ENCODE results near the gene MCRIP1.
"Not testable (repeated sequence)": the region's sequence is repeated elsewhere in the genome, so short reads cannot be mapped to it uniquely, and the experiment has no call there.

The MCRIP1 gene

DNA sequence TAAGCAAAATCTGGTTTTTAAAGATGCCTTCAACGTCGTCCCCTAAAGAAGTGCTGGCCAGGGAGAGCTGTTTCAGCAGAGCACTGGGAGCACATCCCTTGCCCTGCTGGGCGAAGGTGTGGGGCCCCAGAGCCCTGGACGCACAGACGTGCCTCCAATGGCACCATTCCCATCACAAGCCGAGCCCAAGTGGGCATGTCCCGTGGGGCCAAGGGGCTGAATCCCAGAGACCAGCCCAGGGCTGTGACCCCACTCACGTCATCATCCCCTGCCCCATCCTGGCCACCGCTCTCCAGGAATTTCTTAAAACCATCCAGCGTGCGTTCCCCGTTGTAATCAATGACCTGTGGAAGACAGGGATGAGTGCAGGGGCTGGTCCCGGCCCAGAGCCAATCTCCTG is 11.8 kb upstream of the MCRIP1 start:
- peaks cover 64% of the 10 kb centered on the region for H3K36me3 ChIP-seq (ENCODE audit: insufficient read depth, low read length)
- H3K9me3 ChIP-seq (ENCODE audit: insufficient read depth, low read depth, low read length): no peaks in the 10 kb centered on the region
- no peak overlapping the region for H3K9ac ChIP-seq (ENCODE audit: low read depth, low read length)
- H3K27me3 ChIP-seq (ENCODE audit: insufficient read depth, low read length): no peaks in the 10 kb centered on the region
- no peaks in the 10 kb centered on the region for H3K4me1 ChIP-seq (ENCODE audit: insufficient read depth, low read length)
- 93% methylated on average over 13 of the region's 13 CpGs for WGBS
- no peak overlapping the region for H3K27ac ChIP-seq (ENCODE audit: low read depth, low read length)
- H3K4me3 ChIP-seq (ENCODE audit: low read length): no peak overlapping the region

DNA sequence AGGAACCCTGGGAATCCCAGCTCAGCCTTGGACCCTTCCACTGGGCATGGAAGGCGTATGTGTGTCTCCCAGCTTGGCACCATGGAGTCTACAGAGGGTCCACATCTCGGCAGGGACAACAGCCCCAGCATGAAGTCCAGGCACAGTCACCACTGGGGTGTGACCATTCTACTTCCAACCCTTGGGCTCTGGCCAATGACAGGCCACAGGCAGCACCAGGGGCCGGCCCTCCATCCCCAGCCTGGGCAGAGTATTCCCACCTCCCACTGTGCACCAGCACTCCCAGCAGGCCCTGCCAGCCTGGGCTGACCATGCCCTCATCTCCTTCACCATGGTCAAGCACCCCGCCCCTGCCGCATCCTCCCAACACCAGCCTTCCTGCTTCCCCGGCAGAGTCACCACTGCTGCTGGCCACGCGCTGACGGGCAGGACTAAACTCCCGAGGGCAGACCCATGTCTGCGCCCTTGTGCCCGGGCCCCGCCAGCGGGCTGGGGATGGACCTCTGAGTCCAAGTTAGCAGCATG is 11.3 kb upstream of the MCRIP1 start:
- H3K4me1 ChIP-seq (ENCODE audit: insufficient read depth, low read length): no peaks in the 10 kb centered on the region
- H3K27ac ChIP-seq (ENCODE audit: low read depth, low read length): no peak overlapping the region
- no peak overlapping the region for H3K9ac ChIP-seq (ENCODE audit: low read depth, low read length)
- H3K36me3 ChIP-seq (ENCODE audit: insufficient read depth, low read length): peaks cover 62% of the 10 kb centered on the region
- H3K9me3 ChIP-seq (ENCODE audit: insufficient read depth, low read depth, low read length): no peaks in the 10 kb centered on the region
- no peaks in the 10 kb centered on the region for H3K27me3 ChIP-seq (ENCODE audit: insufficient read depth, low read length)
- WGBS: 93% methylated on average over 14 of the region's 14 CpGs
- H3K4me3 ChIP-seq (ENCODE audit: low read length): no peak overlapping the region

DNA sequence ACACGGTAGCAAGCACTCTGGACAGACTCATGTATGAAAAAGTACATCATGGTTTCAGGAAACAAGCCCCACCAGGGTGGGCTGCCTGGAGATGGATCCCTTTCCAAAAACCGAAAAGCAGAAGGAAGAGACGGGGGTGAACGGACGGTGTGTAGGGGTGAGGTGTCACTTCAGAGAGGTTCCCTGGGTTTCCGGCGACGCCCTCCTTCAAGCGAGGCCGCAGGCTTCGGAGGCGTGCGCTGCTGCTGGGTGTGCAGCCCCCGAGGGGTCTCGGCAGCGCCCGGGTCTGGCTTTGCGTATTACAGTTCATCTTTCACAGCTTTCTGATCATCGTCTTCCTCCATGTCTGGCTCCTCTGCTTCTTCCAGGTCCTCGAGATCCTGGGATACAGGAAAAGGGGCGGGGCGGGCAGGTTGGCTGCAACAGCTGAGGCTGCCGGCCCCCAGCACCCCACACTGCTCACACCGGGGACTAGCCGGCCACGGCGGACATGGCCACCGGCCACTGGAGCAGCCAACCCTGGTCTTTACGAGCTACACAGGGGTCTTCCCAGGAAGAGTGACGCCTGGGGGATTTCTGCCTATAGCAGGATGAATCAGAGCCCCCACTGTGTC is 10.7 kb upstream of the MCRIP1 start:
- H3K36me3 ChIP-seq (ENCODE audit: insufficient read depth, low read length): peaks cover 58% of the 10 kb centered on the region
- no peak overlapping the region for H3K4me3 ChIP-seq (ENCODE audit: low read length)
- H3K4me1 ChIP-seq (ENCODE audit: insufficient read depth, low read length): no peaks in the 10 kb centered on the region
- 96% methylated on average over 30 of the region's 30 CpGs for WGBS
- H3K27ac ChIP-seq (ENCODE audit: low read depth, low read length): no peak overlapping the region
- no peaks in the 10 kb centered on the region for H3K27me3 ChIP-seq (ENCODE audit: insufficient read depth, low read length)
- no peak overlapping the region for H3K9ac ChIP-seq (ENCODE audit: low read depth, low read length)
- H3K9me3 ChIP-seq (ENCODE audit: insufficient read depth, low read depth, low read length): no peaks in the 10 kb centered on the region

DNA sequence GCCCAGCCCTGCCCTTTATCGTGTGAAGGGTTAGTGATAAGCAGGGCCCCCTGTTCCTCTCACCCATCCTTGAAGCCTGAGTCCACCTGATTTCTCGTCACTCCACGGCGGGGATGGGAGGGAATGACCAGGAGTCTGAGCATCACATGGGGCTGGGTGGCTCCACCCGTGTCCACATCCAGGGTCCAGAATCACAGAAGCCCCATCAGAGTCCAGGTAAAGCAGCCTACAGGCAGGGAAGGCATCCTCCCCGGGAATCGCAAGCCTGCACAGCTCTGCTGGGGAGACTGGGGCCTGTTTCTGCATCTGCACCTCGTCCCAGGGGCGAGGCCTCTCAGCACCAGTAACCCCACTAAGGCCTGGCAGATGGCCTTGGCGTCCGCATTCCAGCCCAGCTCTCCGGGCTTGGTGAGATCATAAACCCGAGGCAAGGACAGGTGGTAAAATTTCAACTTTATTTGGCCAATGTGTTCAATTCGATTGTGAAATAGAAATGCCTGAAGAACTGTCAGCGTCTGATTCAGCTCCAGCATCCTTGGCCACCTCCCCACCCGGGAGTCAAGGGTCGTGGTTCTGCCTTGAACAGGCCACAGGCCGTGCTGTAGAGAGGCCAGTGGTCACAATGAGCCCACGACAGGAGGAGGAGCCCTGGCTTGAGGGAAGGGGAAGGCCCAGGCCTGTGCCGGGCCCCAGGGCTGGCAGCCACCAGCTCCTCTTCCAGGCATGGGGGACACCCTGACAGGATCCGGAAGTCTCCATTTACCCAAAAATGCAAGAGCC is 9.8 kb upstream of the MCRIP1 start:
- Histone ChIP-seq H3K27ac (ENCODE audit: low read depth, low read length) (no peak overlapping the region), H3K4me3 (ENCODE audit: low read length) (no peak overlapping the region), H3K27me3 (ENCODE audit: insufficient read depth, low read length) (no peaks in the 10 kb centered on the region), H3K9me3 (ENCODE audit: insufficient read depth, low read depth, low read length) (no peaks in the 10 kb centered on the region), H3K36me3 (ENCODE audit: insufficient read depth, low read length) (peaks cover 53% of the 10 kb centered on the region), H3K4me1 (ENCODE audit: insufficient read depth, low read length) (no peaks in the 10 kb centered on the region), H3K9ac (ENCODE audit: low read depth, low read length) (no peak overlapping the region)
- WGBS: 94% methylated on average over 21 of the region's 21 CpGs

DNA sequence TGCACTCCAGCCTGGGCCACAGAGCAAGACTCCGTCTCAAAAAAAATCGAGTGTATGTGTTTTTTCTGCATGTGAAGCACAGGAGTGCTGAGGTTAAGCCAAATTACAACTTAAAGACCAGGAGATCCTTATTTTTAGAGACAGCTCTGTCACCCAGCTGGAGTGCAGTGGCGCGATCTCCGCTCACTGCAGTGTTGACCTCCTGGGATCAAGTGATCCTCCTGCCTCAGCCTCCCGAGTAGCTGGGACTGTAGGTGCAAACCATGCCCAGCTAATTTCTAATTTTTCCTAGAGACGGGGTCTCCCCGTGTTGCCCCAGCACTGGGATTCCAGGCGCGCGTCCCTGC is 9.3 kb upstream of the MCRIP1 start:
- H3K36me3 ChIP-seq (ENCODE audit: insufficient read depth, low read length): peaks cover 50% of the 10 kb centered on the region
- H3K27ac ChIP-seq (ENCODE audit: low read depth, low read length): no peak overlapping the region
- WGBS: 97% methylated on average over 11 of the region's 11 CpGs
- no peaks in the 10 kb centered on the region for H3K9me3 ChIP-seq (ENCODE audit: insufficient read depth, low read depth, low read length)
- no peaks in the 10 kb centered on the region for H3K4me1 ChIP-seq (ENCODE audit: insufficient read depth, low read length)
- H3K4me3 ChIP-seq (ENCODE audit: low read length): no peak overlapping the region
- H3K27me3 ChIP-seq (ENCODE audit: insufficient read depth, low read length): no peaks in the 10 kb centered on the region
- H3K9ac ChIP-seq (ENCODE audit: low read depth, low read length): no peak overlapping the region

DNA sequence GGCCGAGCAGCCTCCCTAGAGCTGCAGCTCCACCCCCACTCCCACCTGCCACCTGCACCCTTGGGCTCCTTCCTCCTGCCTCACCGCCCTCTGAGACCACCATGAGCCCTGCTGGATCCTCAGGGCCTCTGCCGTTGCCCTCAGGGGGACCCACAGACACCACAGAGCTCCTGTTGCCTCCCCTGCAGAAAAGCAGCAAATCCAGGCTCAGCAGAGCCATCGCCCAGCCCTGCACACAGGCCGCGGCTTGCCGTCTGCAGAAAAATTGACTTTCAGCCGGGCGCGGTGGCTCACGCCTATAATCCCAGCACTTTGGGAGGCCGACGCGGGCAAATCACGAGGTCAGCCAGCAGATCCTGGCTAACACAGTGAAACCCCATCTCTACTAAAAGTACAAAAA is 8.8 kb upstream of the MCRIP1 start:
- no peak overlapping the region; the same call in 1 of the 2 replicates for H3K27ac ChIP-seq (ENCODE audit: low read depth, low read length)
- WGBS: 95% methylated on average over 15 of the region's 15 CpGs

DNA sequence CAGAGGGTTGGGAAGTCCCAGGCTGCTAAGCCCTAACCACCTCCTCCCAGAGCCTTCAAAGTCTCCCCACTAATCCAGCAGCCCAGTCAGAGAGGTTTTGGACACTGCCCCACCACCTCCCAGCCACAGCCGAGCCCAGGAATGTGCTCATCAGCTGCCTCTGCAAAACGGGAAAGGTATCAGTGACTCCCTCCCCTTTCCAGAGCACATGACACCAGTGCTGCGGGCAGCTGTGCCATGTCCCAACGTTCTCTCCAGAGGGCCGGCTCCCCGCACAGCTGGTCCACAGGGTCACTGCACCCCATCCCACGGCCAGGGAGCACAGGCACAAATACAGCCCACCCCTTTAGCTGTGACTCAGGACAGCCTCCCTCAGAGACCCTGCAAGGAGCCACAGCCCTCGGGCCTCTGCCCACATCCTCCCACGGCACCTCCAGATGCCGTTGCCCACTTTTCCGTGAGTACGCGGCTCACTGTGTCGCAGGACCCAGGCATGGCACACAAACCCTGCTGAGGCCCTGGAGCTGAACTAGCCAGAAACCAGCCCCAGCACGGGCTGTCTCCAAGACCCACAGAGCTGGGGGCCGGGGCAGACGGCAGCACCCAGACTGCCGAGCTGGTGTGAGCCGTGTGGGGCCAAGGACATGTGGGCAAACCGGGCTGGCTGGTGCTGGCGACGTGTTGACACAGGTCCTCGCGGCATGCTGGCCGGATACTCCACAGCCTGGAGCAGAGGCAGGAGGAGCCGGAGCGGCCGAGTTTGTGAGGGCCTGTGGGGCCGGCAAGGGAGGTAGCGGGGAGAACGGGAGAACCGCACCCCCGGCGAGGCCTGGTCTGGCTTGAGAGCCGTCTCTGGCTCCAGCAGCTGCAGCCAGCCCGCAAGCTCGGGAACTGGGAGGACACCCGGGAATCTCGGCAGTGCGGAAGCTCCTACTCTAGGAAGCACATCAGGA is 8.0 kb upstream of the MCRIP1 start:
- Histone ChIP-seq H3K27ac (ENCODE audit: low read depth, low read length) (no peak overlapping the region; the same call in 1 of the 2 replicates), H3K9me3 (ENCODE audit: insufficient read depth, low read depth, low read length) (no peaks in the 10 kb centered on the region), H3K4me1 (ENCODE audit: insufficient read depth, low read length) (no peaks in the 10 kb centered on the region), H3K27me3 (ENCODE audit: insufficient read depth, low read length) (no peaks in the 10 kb centered on the region), H3K36me3 (ENCODE audit: insufficient read depth, low read length) (peaks cover 38% of the 10 kb centered on the region), H3K9ac (ENCODE audit: low read depth, low read length) (peak overlapping the region; percentile 24; the same call in 1 of the 2 replicates), H3K4me3 (ENCODE audit: low read length) (no peak overlapping the region)
- 90% methylated on average over 40 of the region's 40 CpGs for WGBS

More for the DNA sequence above, 8.8 kb upstream of the MCRIP1 start:
- Histone ChIP-seq H3K4me1 (ENCODE audit: insufficient read depth, low read length) (no peaks in the 10 kb centered on the region), H3K9me3 (ENCODE audit: insufficient read depth, low read depth, low read length) (no peaks in the 10 kb centered on the region), H3K36me3 (ENCODE audit: insufficient read depth, low read length) (peaks cover 46% of the 10 kb centered on the region), H3K27me3 (ENCODE audit: insufficient read depth, low read length) (no peaks in the 10 kb centered on the region), H3K9ac (ENCODE audit: low read depth, low read length) (0 out of 2 replicates have a peak overlapping the region, but pooled peaks have one; percentile 24), H3K4me3 (ENCODE audit: low read length) (no peak overlapping the region)

DNA sequence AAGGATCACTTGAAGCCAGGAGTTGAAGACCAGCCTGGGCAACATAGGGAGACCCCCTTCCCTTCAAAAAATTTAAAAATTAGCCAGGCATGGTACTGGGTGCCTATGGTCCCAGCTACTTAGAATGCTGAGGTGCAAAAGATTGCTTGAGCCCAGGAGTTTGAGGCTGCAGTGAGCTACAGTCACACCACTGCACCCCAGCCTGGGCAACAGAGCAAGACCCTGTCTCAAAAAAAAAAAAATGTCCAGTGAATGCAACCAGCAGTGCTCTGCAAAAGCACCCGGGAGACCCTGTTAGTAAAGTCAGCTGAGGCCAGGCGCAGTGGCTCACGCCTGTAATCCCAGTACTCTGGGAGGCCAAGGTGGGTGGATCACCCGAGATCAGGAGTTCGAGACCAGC is 7.0 kb upstream of the MCRIP1 start:
- H3K9me3 ChIP-seq (ENCODE audit: insufficient read depth, low read depth, low read length); H3K4me3 ChIP-seq (ENCODE audit: low read length); H3K4me1 ChIP-seq (ENCODE audit: insufficient read depth, low read length); H3K27ac ChIP-seq (ENCODE audit: low read depth, low read length); H3K9ac ChIP-seq (ENCODE audit: low read depth, low read length); H3K27me3 ChIP-seq (ENCODE audit: insufficient read depth, low read length): not testable (repeated sequence)
- WGBS: 98% methylated on average over 5 of the region's 5 CpGs
- peaks cover 28% of the 10 kb centered on the region for H3K36me3 ChIP-seq (ENCODE audit: insufficient read depth, low read length)

DNA sequence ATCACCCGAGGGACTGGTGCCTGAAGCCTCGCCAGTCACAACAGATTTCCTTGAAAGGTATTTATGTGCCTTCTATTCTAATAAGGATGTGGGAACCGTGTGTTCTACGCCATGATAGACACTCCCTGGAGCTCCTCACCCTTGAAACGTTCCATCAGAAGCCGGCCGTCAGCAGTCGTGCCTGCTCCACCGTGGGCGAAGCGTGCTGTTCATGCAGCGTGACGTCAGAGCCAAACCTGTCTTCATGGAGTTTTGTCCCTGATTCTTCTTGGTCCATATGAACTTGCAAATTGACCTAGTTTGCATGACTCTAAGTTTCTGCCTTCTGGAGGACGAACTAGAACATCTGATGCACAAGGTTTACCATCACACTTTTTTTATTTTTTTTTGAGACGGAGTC is 6.2 kb upstream of the MCRIP1 start:
- H3K36me3 ChIP-seq (ENCODE audit: insufficient read depth, low read length): peaks cover 20% of the 10 kb centered on the region

DNA sequence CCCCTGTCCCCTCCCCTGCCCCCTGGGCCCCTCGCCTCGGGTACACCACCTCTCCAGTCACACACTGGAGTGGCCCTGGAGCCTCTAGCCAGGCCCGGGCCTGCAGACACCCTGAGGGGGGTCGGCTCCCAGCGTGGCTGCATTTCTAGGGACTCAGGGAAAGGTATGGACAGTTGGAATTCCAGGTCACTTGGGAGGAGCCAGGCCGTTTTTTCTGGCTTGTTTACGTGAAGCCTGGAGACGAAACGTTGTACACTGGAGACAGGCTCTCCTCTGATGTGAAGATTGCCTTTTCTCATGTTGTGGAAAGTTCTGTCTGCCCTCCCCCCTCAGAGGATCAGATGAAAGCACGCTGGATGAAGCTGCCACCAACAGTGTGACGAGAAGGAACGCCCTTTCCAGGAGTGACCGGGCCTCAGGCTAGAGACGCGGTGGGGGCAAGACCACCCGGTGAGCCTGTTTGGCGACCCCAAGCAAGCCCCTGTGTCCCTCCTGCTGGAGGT is 5.7 kb upstream of the MCRIP1 start:
- H3K36me3 ChIP-seq (ENCODE audit: insufficient read depth, low read length): peaks cover 15% of the 10 kb centered on the region
- WGBS: 66% methylated on average over 17 of the region's 17 CpGs
- no peak overlapping the region for H3K9ac ChIP-seq (ENCODE audit: low read depth, low read length)
- no peaks in the 10 kb centered on the region for H3K4me1 ChIP-seq (ENCODE audit: insufficient read depth, low read length)
- H3K27ac ChIP-seq (ENCODE audit: low read depth, low read length): no peak overlapping the region
- H3K27me3 ChIP-seq (ENCODE audit: insufficient read depth, low read length): no peaks in the 10 kb centered on the region
- H3K4me3 ChIP-seq (ENCODE audit: low read length): no peak overlapping the region
- no peaks in the 10 kb centered on the region for H3K9me3 ChIP-seq (ENCODE audit: insufficient read depth, low read depth, low read length)

More for the DNA sequence above, 6.2 kb upstream of the MCRIP1 start:
- Histone ChIP-seq H3K27me3 (ENCODE audit: insufficient read depth, low read length) (no peaks in the 10 kb centered on the region), H3K4me1 (ENCODE audit: insufficient read depth, low read length) (no peaks in the 10 kb centered on the region), H3K9me3 (ENCODE audit: insufficient read depth, low read depth, low read length) (no peaks in the 10 kb centered on the region), H3K27ac (ENCODE audit: low read depth, low read length) (no peak overlapping the region), H3K4me3 (ENCODE audit: low read length) (no peak overlapping the region), H3K9ac (ENCODE audit: low read depth, low read length) (no peak overlapping the region)
- WGBS: 90% methylated on average over 15 of the region's 15 CpGs

All from HUES64 (cell line).